ENCODE results near the gene C20orf141.

C20orf141 gene

GRCh38 chr20:2851086-2851485, 36.3 kb downstream of the C20orf141 start:
- DNase-seq, result no peak

- DNase-seq, result no peak
These were observed 43.8 kb downstream of the C20orf141 start for GRCh38 chr20:2858591-2858990.

- DNase-seq, result peak in 9 of 14 donors; percentile 13 to 74 (median 25)
These were observed 44.7 kb downstream of the C20orf141 start for GRCh38 chr20:2859330-2860121.

- DNase-seq, result no peak
These were observed 49.8 kb downstream of the C20orf141 start for GRCh38 chr20:2864626-2865025.

DNA sequence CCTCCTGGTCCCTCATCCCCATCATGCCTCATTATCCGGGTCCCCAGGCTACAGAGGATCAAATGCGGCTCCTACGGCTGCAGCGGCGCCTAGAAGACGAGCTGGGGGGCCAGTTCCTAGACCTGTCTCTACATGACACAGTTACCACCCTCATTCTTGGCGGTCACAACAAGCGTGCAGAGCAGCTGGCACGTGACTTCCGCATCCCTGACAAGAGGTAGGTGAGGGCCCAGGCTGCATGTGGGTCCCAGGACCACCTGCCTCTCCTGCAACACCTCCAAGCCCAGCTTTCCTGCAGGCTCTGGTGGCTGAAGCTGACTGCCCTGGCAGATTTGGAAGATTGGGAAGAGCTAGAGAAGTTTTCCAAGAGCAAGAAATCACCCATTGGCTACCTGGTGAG, 50.3 kb downstream of the C20orf141 start:
- no peak for DNase-seq

All from C1 segment of cervical spinal cord (tissue), 14 donors.